ENCODE results near the gene CST9.
"Not testable (repeated sequence)": the region's sequence is repeated elsewhere in the genome, so short reads cannot be mapped to it uniquely, and the experiment has no call there.

Gene CST9

DNA sequence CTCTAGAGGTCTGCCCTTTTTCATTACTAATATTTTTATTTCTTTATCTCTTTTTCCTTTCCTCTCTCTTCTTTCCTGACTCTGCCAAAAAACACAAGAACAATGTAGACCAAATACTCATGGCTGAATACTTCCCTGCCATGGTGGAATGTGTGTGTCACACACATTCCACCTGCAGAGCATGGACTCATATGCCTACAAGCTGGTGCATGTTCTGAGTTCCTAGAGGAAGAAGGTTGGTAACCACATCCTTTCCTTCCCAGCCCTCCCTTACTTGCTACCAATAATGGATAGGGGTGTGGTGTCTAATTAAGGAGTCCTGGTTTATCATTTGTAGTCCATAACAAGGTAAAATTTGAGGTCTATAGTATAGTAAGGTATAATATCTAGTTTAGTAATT lies 22.2 kb downstream of the CST9 start:
- H4K20me1 ChIP-seq (ENCODE audit: insufficient read depth, low read length), result no peaks in the 10 kb centered on the region
- H3K4me2 ChIP-seq (ENCODE audit: low read length), result no peak overlapping the region
- no peak overlapping the region for H3K9ac ChIP-seq (ENCODE audit: low read length)
- H3K79me2 ChIP-seq (ENCODE audit: insufficient read depth, low read length), result no peaks in the 10 kb centered on the region
- no peak overlapping the region for H2AFZ ChIP-seq (ENCODE audit: low read length)
- H3K4me3 ChIP-seq (ENCODE audit: low read depth, low read length, poor library complexity, severe bottlenecking), result no peak overlapping the region
- no peak for TF ChIP-seq EZH2 (IDR thresholded peaks at IDR 0.05; ENCODE audit: borderline replicate concordance, low read length)
- TF ChIP-seq, protein P1, sequence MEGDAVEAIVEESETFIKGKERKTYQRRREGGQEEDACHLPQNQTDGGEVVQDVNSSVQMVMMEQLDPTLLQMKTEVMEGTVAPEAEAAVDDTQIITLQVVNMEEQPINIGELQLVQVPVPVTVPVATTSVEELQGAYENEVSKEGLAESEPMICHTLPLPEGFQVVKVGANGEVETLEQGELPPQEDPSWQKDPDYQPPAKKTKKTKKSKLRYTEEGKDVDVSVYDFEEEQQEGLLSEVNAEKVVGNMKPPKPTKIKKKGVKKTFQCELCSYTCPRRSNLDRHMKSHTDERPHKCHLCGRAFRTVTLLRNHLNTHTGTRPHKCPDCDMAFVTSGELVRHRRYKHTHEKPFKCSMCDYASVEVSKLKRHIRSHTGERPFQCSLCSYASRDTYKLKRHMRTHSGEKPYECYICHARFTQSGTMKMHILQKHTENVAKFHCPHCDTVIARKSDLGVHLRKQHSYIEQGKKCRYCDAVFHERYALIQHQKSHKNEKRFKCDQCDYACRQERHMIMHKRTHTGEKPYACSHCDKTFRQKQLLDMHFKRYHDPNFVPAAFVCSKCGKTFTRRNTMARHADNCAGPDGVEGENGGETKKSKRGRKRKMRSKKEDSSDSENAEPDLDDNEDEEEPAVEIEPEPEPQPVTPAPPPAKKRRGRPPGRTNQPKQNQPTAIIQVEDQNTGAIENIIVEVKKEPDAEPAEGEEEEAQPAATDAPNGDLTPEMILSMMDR (IDR thresholded peaks at IDR 0.05; ENCODE audit: low read length), result no peak
- no peaks in the 10 kb centered on the region for H3K4me1 ChIP-seq (ENCODE audit: insufficient read depth, low read length, severe bottlenecking)
- no peak overlapping the region for H3K27ac ChIP-seq (ENCODE audit: low read depth, low read length, poor library complexity, severe bottlenecking)
- H3K9me3 ChIP-seq (ENCODE audit: low read length), result no peaks in the 10 kb centered on the region
- no peaks in the 10 kb centered on the region for H3K36me3 ChIP-seq (ENCODE audit: insufficient read depth, low read length)
- no peaks in the 10 kb centered on the region for H3F3A ChIP-seq (ENCODE audit: insufficient read depth, low read length)
- no peaks in the 10 kb centered on the region for H3K9me2 ChIP-seq (ENCODE audit: low read depth, low read length)
- H3K27me3 ChIP-seq (ENCODE audit: insufficient read depth, low read length), result no peaks in the 10 kb centered on the region

GRCh38 chr20:23582293-23582692 lies 23.4 kb downstream of the CST9 start:
- H3K36me3 ChIP-seq (ENCODE audit: insufficient read depth, low read length), result no peaks in the 10 kb centered on the region

DNA sequence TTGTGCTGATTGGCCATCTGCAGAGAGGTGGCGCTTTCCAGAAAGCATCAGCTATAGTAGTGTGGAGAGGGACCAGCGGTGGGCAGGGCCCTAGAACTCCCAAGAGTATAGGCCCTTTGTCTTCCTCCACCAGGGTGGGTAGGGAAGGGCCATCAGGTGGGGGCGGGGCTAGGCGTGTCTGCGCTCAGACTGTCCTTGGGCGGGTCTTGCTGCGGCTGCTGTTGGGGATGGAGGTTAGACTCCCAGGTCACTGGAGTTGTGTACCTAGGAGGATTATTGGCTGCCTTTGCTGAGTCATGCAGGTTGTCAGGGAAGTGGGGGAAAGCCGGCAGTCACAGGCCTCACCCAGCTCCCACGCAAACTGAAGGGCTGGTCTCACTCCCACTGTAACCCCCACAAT lies 23.9 kb downstream of the CST9 start:
- H3K4me1 ChIP-seq (ENCODE audit: insufficient read depth, low read length, severe bottlenecking); H3F3A ChIP-seq (ENCODE audit: insufficient read depth, low read length); H4K20me1 ChIP-seq (ENCODE audit: insufficient read depth, low read length); H3K4me3 ChIP-seq (ENCODE audit: low read depth, low read length, poor library complexity, severe bottlenecking); H3K79me2 ChIP-seq (ENCODE audit: insufficient read depth, low read length); H3K36me3 ChIP-seq (ENCODE audit: insufficient read depth, low read length); H3K27me3 ChIP-seq (ENCODE audit: insufficient read depth, low read length); H3K4me2 ChIP-seq (ENCODE audit: low read length); H3K9me2 ChIP-seq (ENCODE audit: low read depth, low read length); H3K27ac ChIP-seq (ENCODE audit: low read depth, low read length, poor library complexity, severe bottlenecking); H3K9me3 ChIP-seq (ENCODE audit: low read length); H3K9ac ChIP-seq (ENCODE audit: low read length); H2AFZ ChIP-seq (ENCODE audit: low read length): not testable (repeated sequence)

More at GRCh38 chr20:23582293-23582692, 23.4 kb downstream of the CST9 start:
- no peaks in the 10 kb centered on the region for H3K9me3 ChIP-seq (ENCODE audit: low read length)
- TF ChIP-seq, protein P1 (IDR thresholded peaks at IDR 0.05; ENCODE audit: low read length), result no peak
- no peak for TF ChIP-seq EZH2 (IDR thresholded peaks at IDR 0.05; ENCODE audit: borderline replicate concordance, low read length)
- H2AFZ ChIP-seq (ENCODE audit: low read length), result no peak overlapping the region
- H3K4me1 ChIP-seq (ENCODE audit: insufficient read depth, low read length, severe bottlenecking), result no peaks in the 10 kb centered on the region
- H3K4me2 ChIP-seq (ENCODE audit: low read length), result no peak overlapping the region
- H3K27ac ChIP-seq (ENCODE audit: low read depth, low read length, poor library complexity, severe bottlenecking), result no peak overlapping the region
- H4K20me1 ChIP-seq (ENCODE audit: insufficient read depth, low read length), result no peaks in the 10 kb centered on the region
- H3K9ac ChIP-seq (ENCODE audit: low read length), result no peak overlapping the region
- no peaks in the 10 kb centered on the region for H3K27me3 ChIP-seq (ENCODE audit: insufficient read depth, low read length)
- H3K9me2 ChIP-seq (ENCODE audit: low read depth, low read length), result no peaks in the 10 kb centered on the region
- H3K79me2 ChIP-seq (ENCODE audit: insufficient read depth, low read length), result no peaks in the 10 kb centered on the region
- H3K4me3 ChIP-seq (ENCODE audit: low read depth, low read length, poor library complexity, severe bottlenecking), result no peak overlapping the region
- H3F3A ChIP-seq (ENCODE audit: insufficient read depth, low read length), result no peaks in the 10 kb centered on the region

- Histone ChIP-seq H2AFZ (ENCODE audit: low read length) (no peak overlapping the region), H3K27ac (ENCODE audit: low read depth, low read length, poor library complexity, severe bottlenecking) (no peak overlapping the region), H3K4me2 (ENCODE audit: low read length) (no peak overlapping the region), H3K9me3 (ENCODE audit: low read length) (no peaks in the 10 kb centered on the region), H3K4me3 (ENCODE audit: low read depth, low read length, poor library complexity, severe bottlenecking) (no peak overlapping the region), H3K36me3 (ENCODE audit: insufficient read depth, low read length) (no peaks in the 10 kb centered on the region), H3K27me3 (ENCODE audit: insufficient read depth, low read length) (0 out of 2 replicates have a peak, but pooled peaks cover 3% of the 10 kb centered on the region), H3K79me2 (ENCODE audit: insufficient read depth, low read length) (no peaks in the 10 kb centered on the region), H3K4me1 (ENCODE audit: insufficient read depth, low read length, severe bottlenecking) (no peaks in the 10 kb centered on the region), H3K9ac (ENCODE audit: low read length) (no peak overlapping the region), H3F3A (ENCODE audit: insufficient read depth, low read length) (no peaks in the 10 kb centered on the region), H4K20me1 (ENCODE audit: insufficient read depth, low read length) (no peaks in the 10 kb centered on the region), H3K9me2 (ENCODE audit: low read depth, low read length) (no peaks in the 10 kb centered on the region)
- TF ChIP-seq, protein P1 (IDR thresholded peaks at IDR 0.05; ENCODE audit: low read length), result no peak
- no peak for TF ChIP-seq EZH2 (IDR thresholded peaks at IDR 0.05; ENCODE audit: borderline replicate concordance, low read length)
Observed at GRCh38 chr20:23574977-23575376, 30.7 kb downstream of the CST9 start.

Measured in OCI-LY1 (cell line).